Esophagus mucosa (tissue), 1 donor: Measurements from ENCODE around the gene CELA2B. TPM values are rescaled to one million over a fixed set of nuclear protein-coding genes. Genes with fewer than 3 reads are reported as not detected.
A peak's percentile ranks its signal among the peaks of the same experiment; 100 is the strongest.
"Not testable (repeated sequence)": the region's sequence is repeated elsewhere in the genome, so short reads cannot be mapped to it uniquely, and the experiment has no call there.

ENCODE experiments used
- ATAC-seq: fragments of 200-7000 bp; cut with Tn5 transposase; one replicate; pipeline ENCODE4 v1.9.1; 2020
- total RNA-seq: library from RNA; stranded (reverse); gene quantifications from one replicate; pipeline ENCODE4 v1.2.4, GENCODE V29; 2023
- donor health status: DM: yes; HTN: yes; CAD: no.

CELA2B gene
- total RNA-seq, 1 donor from 2014 or later = not detected

- no peak for ATAC-seq
Observed at GRCh38 chr1:15469361-15469760, 6.5 kb upstream of the CELA2B start.

GRCh38 chr1:15469821-15470448, 6.0 kb upstream of the CELA2B start:
- ATAC-seq = not testable (repeated sequence)

GRCh38 chr1:15471067-15471466, 4.8 kb upstream of the CELA2B start:
- not testable (repeated sequence) for ATAC-seq

DNA sequence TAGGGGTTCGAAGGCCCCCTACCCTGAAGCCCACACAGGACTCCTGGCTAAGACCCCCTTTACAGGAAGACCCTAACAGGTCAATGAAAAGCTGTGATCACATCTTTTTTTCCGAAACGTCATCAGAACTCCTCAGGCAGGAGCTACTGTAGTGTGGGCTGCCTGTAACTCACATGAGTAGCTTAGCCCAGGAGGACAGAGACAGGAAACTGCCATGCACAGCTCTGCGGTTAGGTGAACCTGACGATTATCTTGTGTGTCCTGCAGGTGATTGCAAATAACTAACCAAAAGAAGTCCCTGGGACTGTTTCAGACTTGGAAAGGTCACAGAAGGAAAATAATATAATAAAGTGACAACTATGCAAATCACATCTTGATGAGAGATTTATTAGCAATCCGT, 4.2 kb upstream of the CELA2B start:
- ATAC-seq = not testable (repeated sequence)

GRCh38 chr1:15472587-15472986, 3.3 kb upstream of the CELA2B start:
- ATAC-seq = no peak

- ATAC-seq = no peak
Observed at GRCh38 chr1:15476927-15477326, 1.0 kb downstream of the CELA2B start.

- no peak for ATAC-seq
Observed at GRCh38 chr1:15477646-15478212, 1.8 kb downstream of the CELA2B start.

GRCh38 chr1:15479654-15480347, 3.9 kb downstream of the CELA2B start:
- no peak for ATAC-seq

- not testable (repeated sequence) for ATAC-seq
Observed at GRCh38 chr1:15482455-15482854, 6.6 kb downstream of the CELA2B start.

DNA sequence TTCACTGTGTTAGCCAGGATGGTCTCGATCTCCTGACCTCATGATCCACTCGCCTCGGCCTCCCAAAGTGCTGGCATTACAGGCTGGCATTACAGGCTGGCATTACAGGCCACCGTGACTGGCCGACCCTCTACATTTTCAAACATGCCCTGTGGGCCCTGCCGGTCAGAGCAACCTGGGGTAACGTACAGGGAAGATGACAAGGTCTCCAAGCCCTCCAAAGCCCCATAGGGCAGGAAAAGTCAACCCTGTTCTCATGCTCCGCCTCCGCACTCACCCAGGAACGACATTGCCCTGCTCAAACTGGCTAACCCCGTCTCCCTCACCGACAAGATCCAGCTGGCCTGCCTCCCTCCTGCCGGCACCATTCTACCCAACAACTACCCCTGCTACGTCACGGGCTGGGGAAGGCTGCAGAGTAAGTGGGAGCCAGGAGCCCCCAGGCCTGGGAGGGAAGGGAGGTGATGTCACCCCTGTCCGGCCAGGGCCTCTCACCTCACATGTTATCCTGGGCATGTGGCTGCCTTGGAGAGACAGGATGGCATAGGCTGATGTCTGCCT, 7.2 kb downstream of the CELA2B start:
- ATAC-seq = peak; percentile 77

DNA sequence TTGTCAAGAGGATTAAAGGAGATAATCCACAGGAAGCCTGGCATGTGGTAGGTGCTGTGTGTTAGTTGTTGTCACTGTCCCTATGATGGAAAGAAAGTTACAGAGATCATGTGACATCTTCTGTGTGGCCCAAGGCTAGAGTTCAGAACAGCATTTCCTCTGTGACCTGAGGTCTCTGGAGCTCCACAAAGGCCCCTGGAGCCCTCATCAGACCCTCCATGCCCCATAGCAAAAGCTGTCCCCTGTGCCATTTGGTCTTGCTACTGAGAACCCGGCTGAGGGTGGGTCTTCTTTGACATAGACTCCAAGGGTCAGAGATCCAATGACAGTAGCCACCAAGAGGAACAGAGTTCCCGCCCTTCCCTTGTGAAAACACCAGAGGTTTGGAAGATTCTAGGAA, 8.1 kb downstream of the CELA2B start:
- no peak for ATAC-seq

GRCh38 chr1:15484443-15484842, 8.5 kb downstream of the CELA2B start:
- not testable (repeated sequence) for ATAC-seq

- ATAC-seq = no peak
Observed at GRCh38 chr1:15485636-15486035, 9.7 kb downstream of the CELA2B start.

DNA sequence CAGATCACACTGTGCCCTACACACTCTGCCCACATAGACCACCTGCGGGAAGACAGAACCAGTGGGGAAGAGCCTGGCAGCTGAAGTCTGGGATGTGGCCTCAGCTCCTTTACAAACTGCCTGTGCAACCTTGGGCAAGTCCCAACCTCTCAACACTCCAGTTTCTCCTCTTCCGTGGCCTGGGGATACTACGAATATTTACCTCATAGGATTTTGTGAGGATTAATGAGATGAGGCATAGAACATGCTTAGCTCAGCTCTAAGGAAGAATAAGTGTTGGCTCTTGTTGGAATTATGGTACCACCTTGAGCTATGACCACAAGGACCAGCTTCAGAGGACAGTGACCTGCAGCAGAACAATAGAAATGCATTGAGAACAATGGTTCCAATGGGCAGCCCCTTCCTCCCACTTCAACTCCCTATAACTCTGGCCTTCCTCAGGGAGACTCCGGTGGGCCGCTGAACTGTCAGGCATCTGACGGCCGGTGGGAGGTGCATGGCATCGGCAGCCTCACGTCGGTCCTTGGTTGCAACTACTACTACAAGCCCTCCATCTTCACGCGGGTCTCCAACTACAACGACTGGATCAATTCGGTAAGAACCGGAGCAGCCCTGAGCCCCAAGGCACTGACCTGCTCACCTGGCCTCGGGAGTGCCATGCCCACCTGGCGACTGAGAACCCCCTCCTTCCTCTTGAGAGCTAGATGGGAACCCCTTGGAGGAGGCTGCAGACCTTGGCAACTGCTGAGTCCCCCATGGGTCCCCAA, 11.1 kb downstream of the CELA2B start:
- peak; percentile 87 for ATAC-seq

- no peak for ATAC-seq
Observed at GRCh38 chr1:15488371-15488770, 12.5 kb downstream of the CELA2B start.

DNA sequence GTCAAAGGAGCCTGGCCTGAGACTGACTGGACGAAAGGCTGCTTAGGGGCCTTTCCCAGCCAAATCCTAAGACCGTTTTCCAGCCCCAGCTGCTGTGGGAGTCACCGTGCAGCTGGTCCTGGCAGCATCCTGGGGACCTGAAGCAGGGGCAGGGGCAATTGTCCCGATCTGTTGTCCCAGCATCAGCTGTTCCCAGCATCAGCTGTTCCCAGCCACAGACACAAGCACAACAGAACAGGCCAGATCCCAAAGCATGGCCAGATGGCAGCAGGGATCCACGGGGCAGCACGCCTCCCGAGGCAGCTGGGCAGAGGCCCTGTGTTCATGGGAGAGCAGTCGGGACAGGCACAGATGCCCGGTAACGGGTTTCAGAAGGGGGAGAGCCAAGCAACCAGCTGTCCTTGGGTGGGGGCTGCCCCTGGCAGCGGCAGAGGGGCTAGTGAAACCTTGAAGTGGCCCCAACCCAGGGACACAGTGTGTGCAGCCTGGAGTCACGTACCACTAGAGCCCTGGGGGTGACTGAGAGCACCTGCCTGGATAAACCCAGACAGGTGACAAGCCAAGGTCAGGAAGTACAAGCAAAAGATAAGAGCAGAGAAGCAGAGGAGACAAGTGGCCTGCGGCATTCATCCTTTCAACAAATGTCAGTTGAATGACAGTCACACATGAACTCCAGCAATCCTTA, 13.3 kb downstream of the CELA2B start:
- ATAC-seq = no peak

DNA sequence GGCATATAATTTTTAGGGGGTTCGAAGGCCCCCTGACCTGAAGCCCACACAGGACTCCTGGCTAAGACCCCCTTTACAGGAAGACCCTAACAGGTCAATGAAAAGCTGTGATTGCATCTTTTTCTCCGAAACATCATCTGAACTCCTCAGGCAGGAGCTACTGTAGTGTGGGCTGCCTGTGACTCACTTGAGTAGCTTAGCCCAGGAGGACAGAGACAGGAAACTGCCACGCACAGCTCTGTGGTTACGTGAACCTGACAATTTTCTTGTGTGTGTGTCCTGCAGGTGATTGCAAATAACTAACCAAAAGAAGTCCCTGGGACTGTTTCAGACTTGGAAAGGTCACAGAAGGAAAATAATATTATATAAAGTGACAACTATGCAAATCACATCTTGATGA, 15.1 kb downstream of the CELA2B start:
- not testable (repeated sequence) for ATAC-seq

- no peak for ATAC-seq
Observed at GRCh38 chr1:15492596-15492995, 16.7 kb downstream of the CELA2B start.

GRCh38 chr1:15493869-15494390, 18.0 kb downstream of the CELA2B start:
- ATAC-seq = no peak

- ATAC-seq = no peak
Observed at GRCh38 chr1:15500184-15501178, 24.6 kb downstream of the CELA2B start.
